Measurements from ENCODE around the gene GNPDA1. TPM values are rescaled to one million over a fixed set of nuclear protein-coding genes. Genes with fewer than 3 reads are reported as not detected.

The GNPDA1 gene
- total and polyA plus RNA-seq, 2 of the 8 experiments (the other 6 are each of a cell fraction or from before 2014, with no cell fraction given): 33.0 to 94.3 TPM

DNA sequence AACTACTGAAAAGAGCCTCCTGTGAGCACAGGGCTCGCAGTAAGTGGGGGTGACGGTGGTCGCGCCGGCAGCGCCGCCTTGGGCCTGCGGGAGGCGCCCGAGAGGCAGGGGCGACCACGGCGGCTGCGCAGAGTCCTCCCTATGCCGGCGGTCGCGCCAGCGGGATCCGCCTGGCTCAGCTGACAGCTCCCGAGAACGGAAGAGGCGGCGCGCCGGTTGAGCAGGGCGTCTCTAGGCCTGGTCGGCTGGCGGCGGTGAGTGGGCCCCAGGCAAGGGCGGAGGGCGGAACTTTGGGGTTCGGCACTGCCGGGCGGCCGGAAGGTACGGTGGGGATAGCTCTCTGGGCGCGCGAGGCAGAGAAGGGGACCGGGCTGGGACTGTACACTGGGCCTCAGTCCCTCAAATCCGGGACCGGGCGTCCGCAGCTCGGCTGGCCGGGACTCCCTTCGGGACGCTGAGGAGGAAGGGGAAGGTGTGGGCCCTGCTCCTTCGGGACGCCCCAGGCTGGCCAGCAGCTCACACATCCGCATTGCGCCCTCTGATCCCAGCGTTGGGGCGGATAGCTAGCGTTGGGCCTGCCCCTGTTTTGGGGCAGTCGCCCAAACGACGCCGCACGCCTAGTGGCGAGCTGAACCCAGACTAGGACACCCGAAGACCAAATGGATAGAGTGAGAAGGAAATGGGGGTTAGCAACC lies 43.8 kb downstream of the GNPDA1 start, which contains the start of gene RNF14 (continued):
- TF ChIP-seq, protein P1, sequence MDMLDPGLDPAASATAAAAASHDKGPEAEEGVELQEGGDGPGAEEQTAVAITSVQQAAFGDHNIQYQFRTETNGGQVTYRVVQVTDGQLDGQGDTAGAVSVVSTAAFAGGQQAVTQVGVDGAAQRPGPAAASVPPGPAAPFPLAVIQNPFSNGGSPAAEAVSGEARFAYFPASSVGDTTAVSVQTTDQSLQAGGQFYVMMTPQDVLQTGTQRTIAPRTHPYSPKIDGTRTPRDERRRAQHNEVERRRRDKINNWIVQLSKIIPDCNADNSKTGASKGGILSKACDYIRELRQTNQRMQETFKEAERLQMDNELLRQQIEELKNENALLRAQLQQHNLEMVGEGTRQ (IDR thresholded peaks at IDR 0.05; ENCODE audit: low read length): no peak; the same call in 1 of the 2 replicates
- no peak for TF ChIP-seq GTF2F1 (IDR thresholded peaks at IDR 0.05; ENCODE audit: borderline replicate concordance, low read depth, low read length)
- TF ChIP-seq, protein P2, sequence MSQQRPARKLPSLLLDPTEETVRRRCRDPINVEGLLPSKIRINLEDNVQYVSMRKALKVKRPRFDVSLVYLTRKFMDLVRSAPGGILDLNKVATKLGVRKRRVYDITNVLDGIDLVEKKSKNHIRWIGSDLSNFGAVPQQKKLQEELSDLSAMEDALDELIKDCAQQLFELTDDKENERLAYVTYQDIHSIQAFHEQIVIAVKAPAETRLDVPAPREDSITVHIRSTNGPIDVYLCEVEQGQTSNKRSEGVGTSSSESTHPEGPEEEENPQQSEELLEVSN (IDR thresholded peaks at IDR 0.05): 0 out of 2 replicates have a peak, but pooled peaks have one; percentile 14
- no peak for TF ChIP-seq SIX5 (IDR thresholded peaks at IDR 0.05; ENCODE audit: low read depth, low read length)
- no peak for TF ChIP-seq CHD2 (IDR thresholded peaks at IDR 0.05; ENCODE audit: low read length)
- no peak for TF ChIP-seq RFX5 (IDR thresholded peaks at IDR 0.05; ENCODE audit: borderline replicate concordance, low read depth, low read length)
- no peak for TF ChIP-seq NANOG (IDR thresholded peaks at IDR 0.05; ENCODE audit: insufficient read depth, low read depth, low read length, poor library complexity, severe bottlenecking)
- no peak for TF ChIP-seq CEBPB (IDR thresholded peaks at IDR 0.05; ENCODE audit: low read depth, low read length)
- no peak for TF ChIP-seq RNF2 (IDR thresholded peaks at IDR 0.05; ENCODE audit: borderline replicate concordance, low read depth, low read length, missing control alignments, poor library complexity, severe bottlenecking)
- TF ChIP-seq, protein P3, sequence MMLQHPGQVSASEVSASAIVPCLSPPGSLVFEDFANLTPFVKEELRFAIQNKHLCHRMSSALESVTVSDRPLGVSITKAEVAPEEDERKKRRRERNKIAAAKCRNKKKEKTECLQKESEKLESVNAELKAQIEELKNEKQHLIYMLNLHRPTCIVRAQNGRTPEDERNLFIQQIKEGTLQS (IDR thresholded peaks at IDR 0.05; ENCODE audit: insufficient read depth, low read depth, low read length): 0 out of 2 replicates have a peak, but pooled peaks have one; percentile 17
- peak; percentile 93 for TF ChIP-seq ASH2L (IDR thresholded peaks at IDR 0.05; ENCODE audit: low read length)
- peak; percentile 41 for TF ChIP-seq KDM4A (IDR thresholded peaks at IDR 0.05; ENCODE audit: low read depth, low read length, severe bottlenecking)
- TF ChIP-seq YY1 (IDR thresholded peaks at IDR 0.05; ENCODE audit: low read depth, low read length): 0 out of 2 replicates have a peak, but pooled peaks have one; percentile 35

Measured in H1 (cell line).